OCI-LY1 (cell line): ENCODE measurements around the gene RAB19.

Experiments
- H2AFZ ChIP-seq: fragments of 200-600 bp; sonication (generic), shearing (Covaris generic); 2 replicates; pipeline ENCODE4 v1.6.0; 2014; ENCODE audit warnings: antibody characterized with exemption, mild to moderate bottlenecking, low read length
- H3F3A ChIP-seq: fragments of 200-600 bp; sonication (generic), shearing (Covaris generic); 2 replicates; pipeline ENCODE4 v1.6.0; 2014; ENCODE audit warnings: mild to moderate bottlenecking, antibody characterized with exemption, low read length, moderate library complexity; ENCODE audit not compliant: insufficient read depth
- H3K27ac ChIP-seq: fragments of 200-600 bp; sonication (generic); 2 replicates; pipeline ENCODE4 v1.5.1; 2014; ENCODE audit warnings: low read length, mixed run types, mild to moderate bottlenecking, low read depth; ENCODE audit not compliant: poor library complexity, severe bottlenecking
- H3K27me3 ChIP-seq: fragments of 200-600 bp; sonication (generic); 2 replicates; pipeline ENCODE4 v1.6.0; 2014; ENCODE audit warnings: antibody characterized with exemption, mild to moderate bottlenecking, low read length, moderate library complexity; ENCODE audit not compliant: insufficient read depth
- H3K36me3 ChIP-seq: fragments of 200-600 bp; sonication (generic); 2 replicates; pipeline ENCODE4 v1.6.1; 2014; ENCODE audit warnings: mild to moderate bottlenecking, antibody characterized with exemption, low read length, moderate library complexity, mixed read lengths; ENCODE audit not compliant: insufficient read depth
- H3K4me1 ChIP-seq: fragments of 200-600 bp; sonication (generic); 2 replicates; pipeline ENCODE4 v1.5.1; 2014; ENCODE audit warnings: mild to moderate bottlenecking, low read length, moderate library complexity; ENCODE audit not compliant: insufficient read depth, severe bottlenecking
- H3K4me2 ChIP-seq: fragments of 200-600 bp; sonication (generic), shearing (Covaris generic); 2 replicates; pipeline ENCODE4 v1.6.1; 2014; ENCODE audit warnings: low read length
- H3K4me3 ChIP-seq: fragments of 200-600 bp; sonication (generic); 2 replicates; pipeline ENCODE4 v1.5.1; 2014; ENCODE audit warnings: low read length, low read depth, mild to moderate bottlenecking, mixed read lengths; ENCODE audit not compliant: poor library complexity, severe bottlenecking
- H3K79me2 ChIP-seq: fragments of 200-600 bp; shearing (Covaris generic); 2 replicates; pipeline ENCODE4 v1.6.1; 2016; ENCODE audit warnings: mixed run types, low read length, mixed read lengths; ENCODE audit not compliant: insufficient read depth
- H3K9ac ChIP-seq: fragments of 200-600 bp; sonication (generic), shearing (Covaris generic); 2 replicates; pipeline ENCODE4 v1.6.1; 2014; ENCODE audit warnings: mild to moderate bottlenecking, low read length, mixed read lengths
- H3K9me2 ChIP-seq: fragments of 200-600 bp; sonication (generic), shearing (Covaris generic); 2 replicates; pipeline ENCODE4 v1.6.1; 2014; ENCODE audit warnings: low read depth, mild to moderate bottlenecking, low read length, mixed read lengths
- H3K9me3 ChIP-seq: fragments of 200-600 bp; shearing (Covaris generic); 2 replicates; pipeline ENCODE4 v1.6.1; 2014; ENCODE audit warnings: low read length, mixed read lengths
- H4K20me1 ChIP-seq: fragments of 200-600 bp; sonication (generic), shearing (Covaris generic); 2 replicates; pipeline ENCODE4 v1.6.0; 2016; ENCODE audit warnings: mild to moderate bottlenecking, low read length; ENCODE audit not compliant: insufficient read depth
- CTCF ChIP-seq: fragments of 200-600 bp; sonication (generic), shearing (Covaris generic); IDR thresholded peaks from 2 replicates; pipeline ENCODE4 v1.5.1; 2017; ENCODE audit warnings: mild to moderate bottlenecking, antibody characterized with exemption, low read length, moderate library complexity, mixed read lengths
- EZH2 ChIP-seq: fragments of 200-600 bp; sonication (generic), shearing (Covaris generic); IDR thresholded peaks from 2 replicates; pipeline ENCODE4 v1.8.0; 2017; ENCODE audit warnings: borderline replicate concordance, mixed run types, mild to moderate bottlenecking, antibody characterized with exemption, low read length, moderate library complexity, mixed read lengths

The RAB19 gene

GRCh38 chr7:140383954-140384713 is 19.7 kb upstream of the RAB19 start:
- Histone ChIP-seq H3K27ac (no peak overlapping the region), H3K36me3 (no peaks in the 10 kb centered on the region), H3K4me1 (no peaks in the 10 kb centered on the region), H2AFZ (no peak overlapping the region), H3K4me2 (no peak overlapping the region), H3K27me3 (no peaks in the 10 kb centered on the region), H3K79me2 (no peaks in the 10 kb centered on the region), H3F3A (no peaks in the 10 kb centered on the region), H4K20me1 (peaks cover 7% of the 10 kb centered on the region; the same call in 1 of the 2 replicates), H3K9me3 (no peaks in the 10 kb centered on the region), H3K4me3 (no peak overlapping the region), H3K9ac (no peak overlapping the region), H3K9me2 (no peaks in the 10 kb centered on the region)
- TF ChIP-seq EZH2, result no peak
- no peak for TF ChIP-seq CTCF

GRCh38 chr7:140384894-140385545 is 18.8 kb upstream of the RAB19 start:
- Histone ChIP-seq H3K9me2 (no peaks in the 10 kb centered on the region), H3K4me3 (no peak overlapping the region), H3K27ac (no peak overlapping the region), H2AFZ (no peak overlapping the region), H3K9me3 (no peaks in the 10 kb centered on the region), H3K4me1 (no peaks in the 10 kb centered on the region), H4K20me1 (peaks cover 7% of the 10 kb centered on the region; the same call in 1 of the 2 replicates), H3K4me2 (no peak overlapping the region), H3F3A (no peaks in the 10 kb centered on the region), H3K79me2 (no peaks in the 10 kb centered on the region), H3K9ac (no peak overlapping the region), H3K27me3 (no peaks in the 10 kb centered on the region), H3K36me3 (no peaks in the 10 kb centered on the region)
- no peak for TF ChIP-seq CTCF
- no peak for TF ChIP-seq EZH2

- Histone ChIP-seq H3F3A (no peaks in the 10 kb centered on the region), H2AFZ (no peak overlapping the region), H3K36me3 (no peaks in the 10 kb centered on the region), H3K27me3 (peaks cover 11% of the 10 kb centered on the region), H3K9ac (no peak overlapping the region), H3K4me2 (no peak overlapping the region), H3K4me1 (peaks cover 11% of the 10 kb centered on the region), H3K9me2 (no peaks in the 10 kb centered on the region), H4K20me1 (peaks cover 7% of the 10 kb centered on the region; the same call in 1 of the 2 replicates), H3K4me3 (no peak overlapping the region), H3K9me3 (no peaks in the 10 kb centered on the region), H3K27ac (no peak overlapping the region), H3K79me2 (no peaks in the 10 kb centered on the region)
- TF ChIP-seq EZH2 (no peak), CTCF (no peak)
These were observed 14.4 kb upstream of the RAB19 start for GRCh38 chr7:140389445-140389844.
